Transverse colon (tissue), 4 donors: ENCODE measurements around the gene CFAP97. TPM values are rescaled to one million over a fixed set of nuclear protein-coding genes. Genes with fewer than 3 reads are reported as not detected.
"Not testable (repeated sequence)": the region's sequence is repeated elsewhere in the genome, so short reads cannot be mapped to it uniquely, and the experiment has no call there.

Experiments used
- DNase-seq: peaks from one replicate; pipeline ENCODE4 v3.0.0-alpha.2; 2019
- H3K27ac ChIP-seq, 4 donors: fragments of 200-600 bp; sonication (generic); 2 replicates each; pipeline ENCODE4 v1.5.1; 2016 to 2018; ENCODE audit warnings: inconsistent platforms in 4 of 4
- H3K27me3 ChIP-seq: fragments of 200-600 bp; sonication (generic); 2 replicates; pipeline ENCODE4 v1.5.1; 2017; ENCODE audit warnings: inconsistent platforms
- H3K36me3 ChIP-seq, 4 donors: fragments of 200-600 bp; sonication (generic); 2 replicates each; pipeline ENCODE4 v1.5.1; 2017 to 2019; ENCODE audit warnings: inconsistent platforms in 4 of 4
- H3K4me1 ChIP-seq, 4 donors: fragments of 200-600 bp; sonication (generic); 2 replicates each; pipeline ENCODE4 v1.5.1; 2017 to 2020; ENCODE audit warnings: inconsistent platforms in 4 of 4
- H3K4me3 ChIP-seq, 4 donors: fragments of 200-600 bp; sonication (generic); 1 replicate in 1 of 4; 2 replicates in 3 of 4; pipeline versions ENCODE4 v1.5.1 to v1.6.1; 2017 to 2019; ENCODE audit warnings: inconsistent platforms in 4 of 4
- H3K9me3 ChIP-seq, 2 donors: fragments of 200-600 bp; sonication (generic); 2 replicates each; pipeline ENCODE4 v1.5.1; 2017 to 2019; ENCODE audit warnings: inconsistent platforms in 2 of 2
- EP300 ChIP-seq: sonication (generic); formaldehyde crosslinking; IDR thresholded peaks from one replicate; pipeline ENCODE4 v1.6.1; 2017; ENCODE audit warnings: antibody characterized with exemption, low read depth
- POLR2A ChIP-seq: fragments of 450-650 bp; IDR thresholded peaks from one replicate; pipeline ENCODE4 v1.6.1; 2016; ENCODE audit warnings: antibody characterized with exemption, mild to moderate bottlenecking, moderate library complexity
- POLR2AphosphoS5 ChIP-seq, 3 donors: sonication (generic); formaldehyde crosslinking; IDR thresholded peaks; one replicate each; pipeline ENCODE4 v1.6.1; 2016; ENCODE audit warnings: antibody characterized with exemption in 3 of 3
- WGBS, 2 donors: methylation state at CpG; one replicate each; pipeline ENCODE4 v1.1.5; 2018; ENCODE audit warnings: low coverage in 1 of 2; 5-methylcytosine and 5-hydroxymethylcytosine counted together
- in situ Hi-C, 4 donors: fragments of 200-750 bp; cut with MboI; loops; one replicate each; pipeline versions ENCODE4 v1.15.0 to v1.15.1; 2017; ENCODE audit warnings: low sequenced_read_pairs in 3 of 4, low pct_ligation_motif_present in 1 of 4, low pct_unique_long_range_greater_than_20kb in 1 of 4
- intact Hi-C: fragments of 100-400 bp; cut with DNase I; formaldehyde crosslinking; loops from one replicate; pipeline ENCODE4 v1.15.1; 2023; ENCODE audit warnings: low total_unique reads
- total RNA-seq, 4 donors: library from RNA; depleted of rRNA; stranded (reverse); fragments of >200 nt; gene quantifications; one replicate each; pipeline ENCODE4 v1.1.0, GENCODE V29; 2016
- TF ChIP-seq, protein P1 (sequence below), 5 experiments: fragments of 200-600 bp in 3 of 5; fragments of 450-650 bp in 2 of 5; sonication (generic) in 3 of 5; IDR thresholded peaks; 1 replicate in 2 of 5; 2 replicates in 3 of 5; pipeline ENCODE4 v1.5.1; 2016 to 2017; ENCODE audit warnings: antibody characterized with exemption in 5 of 5, inconsistent platforms in 3 of 5, mild to moderate bottlenecking in 2 of 5, moderate library complexity in 1 of 5

CFAP97 gene
- total RNA-seq, 4 donors from 2014 or later: 4.6 to 17.1 (median 9.3) TPM

DNA sequence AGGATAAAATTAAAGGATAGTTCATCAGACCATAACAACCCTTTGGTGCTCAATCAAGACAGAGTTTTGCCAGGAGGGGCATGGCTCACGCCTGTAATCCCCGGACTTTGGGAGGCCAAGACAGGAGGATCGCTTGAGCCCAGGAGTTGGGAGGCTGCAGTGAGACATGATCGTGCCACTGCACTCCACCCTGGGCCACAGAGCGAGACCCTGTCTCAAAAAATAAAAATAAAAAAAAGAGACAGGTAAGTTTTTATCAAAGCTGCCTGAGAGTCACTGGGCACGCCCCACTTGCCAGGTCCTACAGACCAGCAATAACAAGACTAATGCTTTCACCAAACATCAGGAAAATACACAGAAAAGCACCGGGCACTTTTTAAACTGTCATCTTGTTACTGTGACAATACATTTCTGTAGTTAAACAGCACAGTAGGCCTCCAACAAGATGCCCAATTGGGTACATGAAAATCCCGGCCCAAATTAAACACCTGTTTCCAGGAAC lies 765 bp downstream of the CFAP97 start:
- Histone ChIP-seq H3K4me3 (peak overlapping the region; percentile 65 to 80 (median 75)), H3K9me3 (no peaks in the 10 kb centered on the region), H3K4me1 (peaks cover 13 to 22% (median 21%) of the 10 kb centered on the region in 4 donors), H3K27ac (peak overlapping the region; percentile 93 to 97 (median 96)), H3K36me3 (no peaks in the 10 kb centered on the region), H3K27me3 (no peaks in the 10 kb centered on the region)
- in situ Hi-C loops: loop anchor here in 1 of 4 donors (10.0 kb wide), 1 partner anchor 192 kb away; the partner anchor contains the start of genes ANKRD37 and LRP2BP
- no peak for DNase-seq
- no peak for TF ChIP-seq EP300
- TF ChIP-seq, protein P1, sequence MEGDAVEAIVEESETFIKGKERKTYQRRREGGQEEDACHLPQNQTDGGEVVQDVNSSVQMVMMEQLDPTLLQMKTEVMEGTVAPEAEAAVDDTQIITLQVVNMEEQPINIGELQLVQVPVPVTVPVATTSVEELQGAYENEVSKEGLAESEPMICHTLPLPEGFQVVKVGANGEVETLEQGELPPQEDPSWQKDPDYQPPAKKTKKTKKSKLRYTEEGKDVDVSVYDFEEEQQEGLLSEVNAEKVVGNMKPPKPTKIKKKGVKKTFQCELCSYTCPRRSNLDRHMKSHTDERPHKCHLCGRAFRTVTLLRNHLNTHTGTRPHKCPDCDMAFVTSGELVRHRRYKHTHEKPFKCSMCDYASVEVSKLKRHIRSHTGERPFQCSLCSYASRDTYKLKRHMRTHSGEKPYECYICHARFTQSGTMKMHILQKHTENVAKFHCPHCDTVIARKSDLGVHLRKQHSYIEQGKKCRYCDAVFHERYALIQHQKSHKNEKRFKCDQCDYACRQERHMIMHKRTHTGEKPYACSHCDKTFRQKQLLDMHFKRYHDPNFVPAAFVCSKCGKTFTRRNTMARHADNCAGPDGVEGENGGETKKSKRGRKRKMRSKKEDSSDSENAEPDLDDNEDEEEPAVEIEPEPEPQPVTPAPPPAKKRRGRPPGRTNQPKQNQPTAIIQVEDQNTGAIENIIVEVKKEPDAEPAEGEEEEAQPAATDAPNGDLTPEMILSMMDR (IDR thresholded peaks at IDR 0.05): no peak
- no peak for TF ChIP-seq POLR2AphosphoS5 (IDR thresholded peaks at IDR 0.05)
- no peak for TF ChIP-seq POLR2A
- WGBS, 2 donors: 59 to 68% methylated on average over 6 to 8 of the region's 8 CpGs
- intact Hi-C loops: no loop called here

DNA sequence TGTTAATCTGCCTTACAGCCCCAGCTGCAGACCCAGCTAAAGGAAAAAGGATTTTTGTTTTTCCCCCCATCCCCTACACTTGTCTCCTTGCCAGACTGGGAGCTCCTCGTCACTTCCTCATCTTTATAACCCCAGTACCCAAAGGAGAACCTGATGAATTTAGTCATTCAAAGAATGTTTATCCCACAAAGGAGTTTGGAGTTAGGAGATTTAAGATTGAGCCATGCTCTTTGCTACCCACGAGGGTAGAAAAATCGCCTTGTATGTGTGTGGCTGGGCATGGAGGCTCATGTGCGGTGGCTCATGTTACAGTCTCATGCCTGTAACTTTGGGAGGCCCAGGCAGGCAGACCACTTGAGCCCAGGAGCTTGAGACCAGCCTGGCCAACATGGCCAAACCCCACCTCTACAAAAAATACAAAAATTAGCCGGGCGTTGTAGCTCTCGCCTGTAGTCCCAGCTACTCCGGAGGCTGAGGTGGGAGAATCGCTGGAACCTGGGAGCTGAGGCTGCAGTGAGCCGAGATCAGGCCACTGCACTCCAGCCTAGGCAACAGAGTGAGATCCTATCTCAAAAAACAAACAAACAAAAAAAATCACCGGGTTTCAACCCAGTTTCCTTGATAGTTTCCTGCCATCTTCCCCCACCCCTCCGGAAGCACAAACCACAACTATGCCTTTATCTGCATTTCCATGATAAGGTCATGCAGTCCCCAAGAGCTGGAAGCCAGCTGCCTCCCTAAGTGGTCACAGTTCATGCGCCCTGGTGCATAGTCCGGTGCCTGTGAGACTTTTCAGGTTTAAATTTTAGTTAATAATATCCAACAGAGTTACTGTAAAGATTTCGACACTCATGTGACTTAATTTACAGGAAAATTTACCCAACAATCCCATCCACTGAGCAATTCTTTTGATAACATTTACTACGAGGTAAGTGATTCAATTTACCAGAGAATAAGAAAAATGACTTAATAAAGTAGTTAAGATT lies 1.5 kb downstream of the CFAP97 start:
- no peak overlapping the region for H3K4me3 ChIP-seq
- H3K27ac ChIP-seq: peak overlapping the region; percentile 93 to 97 (median 96)
- peaks cover 13 to 22% (median 21%) of the 10 kb centered on the region in 4 donors for H3K4me1 ChIP-seq
- intact Hi-C loops: no loop called here
- no peaks in the 10 kb centered on the region for H3K36me3 ChIP-seq
- TF ChIP-seq, protein P1 (IDR thresholded peaks at IDR 0.05): no peak
- TF ChIP-seq EP300 (no peak), POLR2AphosphoS5 (IDR thresholded peaks at IDR 0.05) (no peak), POLR2A (no peak)
- H3K9me3 ChIP-seq: no peaks in the 10 kb centered on the region
- no peak for DNase-seq
- no peaks in the 10 kb centered on the region for H3K27me3 ChIP-seq
- 56 to 58% methylated on average over 7 to 16 of the region's 16 CpGs for WGBS, 2 donors
- in situ Hi-C loops: loop anchor here in 1 of 4 donors (10.0 kb wide), 1 partner anchor 193 kb away; the partner anchor contains the start of genes ANKRD37 and LRP2BP

DNA sequence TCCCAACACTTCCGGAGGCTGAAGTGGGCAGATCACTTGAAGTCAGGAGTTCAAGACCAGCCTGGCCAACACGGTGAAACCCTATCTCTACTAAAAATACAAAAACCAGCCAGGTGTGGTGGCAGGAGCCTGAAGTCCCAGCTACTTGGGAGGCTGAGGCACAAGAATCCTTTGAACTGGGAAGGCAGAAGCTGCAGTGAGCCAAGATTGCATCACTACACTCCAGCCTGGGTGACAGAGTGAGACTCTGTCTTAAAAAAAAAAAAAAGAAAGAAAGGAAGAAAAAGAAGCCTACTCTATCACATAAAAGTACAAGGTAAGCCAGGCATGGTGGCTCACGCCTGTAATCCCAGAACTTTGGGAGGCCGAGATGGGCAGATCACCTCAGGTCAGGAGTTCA lies 5.6 kb downstream of the CFAP97 start:
- peaks cover 4 to 12% (median 9%) of the 10 kb centered on the region in 4 donors for H3K4me1 ChIP-seq
- H3K9me3 ChIP-seq, in situ Hi-C loops, H3K36me3 ChIP-seq, H3K4me3 ChIP-seq, H3K27me3 ChIP-seq, DNase-seq, H3K27ac ChIP-seq, intact Hi-C loops: not testable (repeated sequence)
- WGBS, 2 donors: 84 to 94% methylated on average over 3 to 4 of the region's 4 CpGs

DNA sequence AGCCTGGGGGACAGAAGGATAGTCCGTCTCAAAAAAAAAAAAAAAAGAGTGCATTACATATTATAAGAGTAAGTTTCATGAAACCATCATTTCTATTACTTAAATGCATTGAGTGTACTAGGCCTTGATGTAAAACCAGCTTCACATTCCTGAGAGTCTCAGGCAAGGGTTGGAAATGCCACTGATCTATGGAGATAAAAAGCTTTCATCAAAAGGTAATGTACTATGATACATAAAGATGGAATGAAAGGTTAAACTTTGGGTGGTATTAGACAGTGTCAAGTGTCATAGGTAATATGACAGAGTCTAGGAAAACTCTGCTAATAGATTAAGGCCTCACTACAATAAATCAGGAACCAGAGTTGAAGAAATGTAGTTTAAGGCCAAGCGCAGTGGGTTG lies 7.4 kb downstream of the CFAP97 start:
- Histone ChIP-seq H3K9me3 (no peaks in the 10 kb centered on the region), H3K4me3 (no peak overlapping the region), H3K36me3 (peaks cover 0 to 7% (median 0%) of the 10 kb centered on the region in 4 donors), H3K27me3 (no peaks in the 10 kb centered on the region), H3K27ac (no peak overlapping the region), H3K4me1 (no peaks in the 10 kb centered on the region)
- DNase-seq: no peak
- TF ChIP-seq POLR2AphosphoS5 (IDR thresholded peaks at IDR 0.05) (no peak), POLR2A (no peak), EP300 (no peak)
- TF ChIP-seq, protein P1 (IDR thresholded peaks at IDR 0.05): no peak
- in situ Hi-C loops: no loop called here
- 98 to 100% methylated on average over 2 of the region's 2 CpGs for WGBS, 2 donors
- intact Hi-C loops: no loop called here
